ENCODE results near the gene GYS2. TPM values are rescaled to one million over a fixed set of nuclear protein-coding genes. Genes with fewer than 3 reads are reported as not detected.

GYS2 gene
- total and polyA plus RNA-seq, 9 of the 15 experiments (the other 6 are each of a cell fraction or from before 2014, with no cell fraction given), result not detected

DNA sequence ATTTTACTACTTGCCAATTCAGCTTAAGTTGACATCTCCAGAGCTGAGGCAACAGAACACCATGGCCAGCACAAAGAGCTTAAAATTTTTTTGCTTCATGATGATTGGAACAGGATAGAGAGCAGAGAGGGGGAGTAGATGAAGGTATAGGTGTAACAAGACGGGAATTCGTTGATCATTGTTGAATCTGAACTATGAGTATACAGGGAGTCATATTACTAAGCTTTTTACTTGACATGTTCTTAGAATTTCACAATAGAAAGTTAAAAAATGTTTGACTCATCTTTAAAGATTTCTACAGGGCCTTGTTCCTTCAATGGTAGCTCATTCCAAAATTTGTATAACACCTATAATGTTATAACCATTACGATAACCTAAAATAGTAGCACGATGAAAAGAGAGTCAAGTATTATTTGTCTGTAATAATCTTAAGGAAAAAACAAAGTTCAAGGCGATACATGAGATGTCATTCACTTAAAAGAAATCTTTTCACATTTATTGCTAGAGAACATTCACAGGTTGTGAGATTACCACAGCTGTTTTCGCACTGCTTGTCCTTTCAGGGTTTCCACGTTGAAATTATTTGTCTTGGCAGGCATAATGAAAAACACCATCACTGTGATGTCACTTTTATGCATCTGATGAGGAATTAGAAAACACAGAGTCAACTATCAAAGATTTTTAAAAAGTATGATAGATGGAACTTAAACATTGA is 44.6 kb downstream of the GYS2 start:
- Histone ChIP-seq H3K9me3 (replicated peaks; ENCODE audit: control insufficient read depth, insufficient read depth, low read depth, low read length) (no peaks in the 10 kb centered on the region), H3K9me1 (ENCODE audit: control insufficient read depth, insufficient read depth, low read length) (no peaks in the 10 kb centered on the region), H4K20me1 (replicated peaks; ENCODE audit: control insufficient read depth, insufficient read depth, low read length) (no peaks in the 10 kb centered on the region), H3K4me3 (no peak overlapping the region), H3K27me3 (ENCODE audit: control insufficient read depth in 2 of 2, insufficient read depth in 2 of 2, low read length in 2 of 2) (no peaks in the 10 kb centered on the region), H3K27ac (ENCODE audit: extremely low read depth, low read depth, low read length) (no peak overlapping the region), H3K36me3 (ENCODE audit: control insufficient read depth, insufficient read depth, low read length) (no peaks in the 10 kb centered on the region), H3K4me2 (ENCODE audit: insufficient read depth, low read length) (no peak overlapping the region), H3K79me2 (ENCODE audit: control insufficient read depth, insufficient read depth, low read length) (no peaks in the 10 kb centered on the region), H3K4me1 (replicated peaks in 1 of 2; ENCODE audit: control insufficient read depth in 2 of 2, insufficient read depth in 2 of 2, low read length in 2 of 2) (no peaks in the 10 kb centered on the region), H2AFZ (ENCODE audit: low read depth, low read length) (no peak overlapping the region), H3K9ac (ENCODE audit: insufficient read depth in 1 of 2, low read depth in 2 of 2, low read length in 2 of 2) (no peak overlapping the region)
- CTCF ChIA-PET (ENCODE audit: low intra/inter-chr PET ratio), result no interaction called here
- WGBS (ENCODE audit: insufficient coverage, low coverage, missing lambda C conversion rate), result 1% methylated on average over 7 of the region's 7 CpGs
- FAIRE-seq, result no peak
- BruUV-seq (replicated peaks), result no TSS peak
- in situ Hi-C loops (cut with MboI), result no loop called here
- TF ChIP-seq, protein P1, sequence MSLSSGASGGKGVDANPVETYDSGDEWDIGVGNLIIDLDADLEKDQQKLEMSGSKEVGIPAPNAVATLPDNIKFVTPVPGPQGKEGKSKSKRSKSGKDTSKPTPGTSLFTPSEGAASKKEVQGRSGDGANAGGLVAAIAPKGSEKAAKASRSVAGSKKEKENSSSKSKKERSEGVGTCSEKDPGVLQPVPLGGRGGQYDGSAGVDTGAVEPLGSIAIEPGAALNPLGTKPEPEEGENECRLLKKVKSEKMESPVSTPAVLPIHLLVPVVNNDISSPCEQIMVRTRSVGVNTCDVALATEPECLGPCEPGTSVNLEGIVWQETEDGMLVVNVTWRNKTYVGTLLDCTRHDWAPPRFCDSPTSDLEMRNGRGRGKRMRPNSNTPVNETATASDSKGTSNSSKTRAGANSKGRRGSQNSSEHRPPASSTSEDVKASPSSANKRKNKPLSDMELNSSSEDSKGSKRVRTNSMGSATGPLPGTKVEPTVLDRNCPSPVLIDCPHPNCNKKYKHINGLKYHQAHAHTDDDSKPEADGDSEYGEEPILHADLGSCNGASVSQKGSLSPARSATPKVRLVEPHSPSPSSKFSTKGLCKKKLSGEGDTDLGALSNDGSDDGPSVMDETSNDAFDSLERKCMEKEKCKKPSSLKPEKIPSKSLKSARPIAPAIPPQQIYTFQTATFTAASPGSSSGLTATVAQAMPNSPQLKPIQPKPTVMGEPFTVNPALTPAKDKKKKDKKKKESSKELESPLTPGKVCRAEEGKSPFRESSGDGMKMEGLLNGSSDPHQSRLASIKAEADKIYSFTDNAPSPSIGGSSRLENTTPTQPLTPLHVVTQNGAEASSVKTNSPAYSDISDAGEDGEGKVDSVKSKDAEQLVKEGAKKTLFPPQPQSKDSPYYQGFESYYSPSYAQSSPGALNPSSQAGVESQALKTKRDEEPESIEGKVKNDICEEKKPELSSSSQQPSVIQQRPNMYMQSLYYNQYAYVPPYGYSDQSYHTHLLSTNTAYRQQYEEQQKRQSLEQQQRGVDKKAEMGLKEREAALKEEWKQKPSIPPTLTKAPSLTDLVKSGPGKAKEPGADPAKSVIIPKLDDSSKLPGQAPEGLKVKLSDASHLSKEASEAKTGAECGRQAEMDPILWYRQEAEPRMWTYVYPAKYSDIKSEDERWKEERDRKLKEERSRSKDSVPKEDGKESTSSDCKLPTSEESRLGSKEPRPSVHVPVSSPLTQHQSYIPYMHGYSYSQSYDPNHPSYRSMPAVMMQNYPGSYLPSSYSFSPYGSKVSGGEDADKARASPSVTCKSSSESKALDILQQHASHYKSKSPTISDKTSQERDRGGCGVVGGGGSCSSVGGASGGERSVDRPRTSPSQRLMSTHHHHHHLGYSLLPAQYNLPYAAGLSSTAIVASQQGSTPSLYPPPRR (CRISPR knock-in tag; IDR thresholded peaks at IDR 0.05; ENCODE audit: borderline replicate concordance), result no peak
- TF ChIP-seq FOXJ3 (CRISPR knock-in tag; IDR thresholded peaks at IDR 0.05) (no peak), MEIS2 (IDR thresholded peaks at IDR 0.05; ENCODE audit: partially characterized antibody) (no peak), DPF2 (IDR thresholded peaks at IDR 0.05) (no peak), HLTF (IDR thresholded peaks at IDR 0.05) (no peak), FOXP1 (CRISPR knock-in tag; IDR thresholded peaks at IDR 0.05) (no peak), TAL1 (IDR thresholded peaks at IDR 0.05) (no peak), PML (IDR thresholded peaks at IDR 0.05; ENCODE audit: low read length) (no peak), TCFL5 (CRISPR knock-in tag; conservative IDR thresholded peaks at IDR 0.05) (no peak), ZNF23 (CRISPR knock-in tag; IDR thresholded peaks at IDR 0.05) (no peak), EHMT2 (IDR thresholded peaks at IDR 0.05) (no peak), MEF2A (IDR thresholded peaks at IDR 0.05; ENCODE audit: control insufficient read depth, low read depth, low read length) (no peak), NBN (IDR thresholded peaks at IDR 0.05; ENCODE audit: low read depth) (no peak), PRMT5 (CRISPR knock-in tag; IDR thresholded peaks at IDR 0.05) (no peak), MCM3 (IDR thresholded peaks at IDR 0.05) (no peak), ZNF75A (CRISPR knock-in tag; IDR thresholded peaks at IDR 0.05) (no peak), ZNF584 (CRISPR knock-in tag; IDR thresholded peaks at IDR 0.05; ENCODE audit: low read depth) (no peak), CBX1 (IDR thresholded peaks at IDR 0.05; ENCODE audit: low read depth) (no peak), ZNF561 (CRISPR knock-in tag; conservative IDR thresholded peaks at IDR 0.05) (no peak)
- TF ChIP-seq, protein P2, sequence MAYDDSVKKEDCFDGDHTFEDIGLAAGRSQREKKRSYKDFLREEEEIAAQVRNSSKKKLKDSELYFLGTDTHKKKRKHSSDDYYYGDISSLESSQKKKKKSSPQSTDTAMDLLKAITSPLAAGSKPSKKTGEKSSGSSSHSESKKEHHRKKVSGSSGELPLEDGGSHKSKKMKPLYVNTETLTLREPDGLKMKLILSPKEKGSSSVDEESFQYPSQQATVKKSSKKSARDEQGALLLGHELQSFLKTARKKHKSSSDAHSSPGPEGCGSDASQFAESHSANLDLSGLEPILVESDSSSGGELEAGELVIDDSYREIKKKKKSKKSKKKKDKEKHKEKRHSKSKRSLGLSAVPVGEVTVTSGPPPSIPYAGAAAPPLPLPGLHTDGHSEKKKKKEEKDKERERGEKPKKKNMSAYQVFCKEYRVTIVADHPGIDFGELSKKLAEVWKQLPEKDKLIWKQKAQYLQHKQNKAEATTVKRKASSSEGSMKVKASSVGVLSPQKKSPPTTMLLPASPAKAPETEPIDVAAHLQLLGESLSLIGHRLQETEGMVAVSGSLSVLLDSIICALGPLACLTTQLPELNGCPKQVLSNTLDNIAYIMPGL (CRISPR knock-in tag; IDR thresholded peaks at IDR 0.05), result no peak
- DNase-seq (ENCODE audit: extremely low read depth in 1 of 4, low spot score in 3 of 4), result no peak
- POLR2A ChIA-PET, result interaction anchor here (1.2 kb wide), 1 partner anchor 9 kb away, joined by 4 read pairs; no protein-coding TSS in a partner anchor
- no peak for ATAC-seq
- intact Hi-C loops (cut with micrococcal nuclease), result no loop called here

Measured in K562 (cell line).